RWPE1 (cell line): ENCODE measurements around the gene ECHDC1.

Experiments used
- CTCF ChIA-PET: fragments of 350-600 bp; sonication (Branson Sonifier 250); formaldehyde crosslinking; extraction: SDS; loops from one replicate; lab custom pipeline; 2021; lab: Yijun Ruan, JAX
- POLR2A ChIA-PET: fragments of 400-600 bp; formaldehyde crosslinking; extraction: SDS; loops from one replicate; lab custom pipeline; 2020; ENCODE audit warnings: antibody characterized with exemption; ENCODE audit not compliant: low non-redundant PET; lab: Yijun Ruan, JAX
- DNase-seq: peaks from one replicate; pipeline ENCODE4 v3.0.0; 2012; ENCODE audit warnings: low spot score
- H3K27ac ChIP-seq: fragments of 450-650 bp; 2 replicates; pipeline ENCODE4 v1.5.1; 2017
- CTCF ChIP-seq: fragments of 450-650 bp; conservative IDR thresholded peaks from 2 replicates; pipeline ENCODE4 v1.5.1; 2017; ENCODE audit warnings: low read depth, mild to moderate bottlenecking

The ECHDC1 gene

GRCh38 chr6:127383988-127384387, 40.6 kb upstream of the ECHDC1 start:
- POLR2A ChIA-PET: no interaction called here
- CTCF ChIA-PET: interaction anchor here (0.9 kb wide), 1 partner anchor 9 kb away, joined by 3 read pairs; no protein-coding TSS in a partner anchor
- no peak for TF ChIP-seq CTCF
- no peak for DNase-seq
- H3K27ac ChIP-seq: no peak overlapping the region

GRCh38 chr6:127382413-127382812, 39.0 kb upstream of the ECHDC1 start:
- ChIA-PET CTCF (no interaction called here), POLR2A (no interaction called here)
- no peak for TF ChIP-seq CTCF

GRCh38 chr6:127381384-127381783, 38.0 kb upstream of the ECHDC1 start:
- ChIA-PET POLR2A (no interaction called here), CTCF (no interaction called here)
- TF ChIP-seq CTCF: no peak
- no peak overlapping the region for H3K27ac ChIP-seq
- no peak for DNase-seq

More at GRCh38 chr6:127382413-127382812, 39.0 kb upstream of the ECHDC1 start:
- DNase-seq: no peak
- H3K27ac ChIP-seq: no peak overlapping the region

GRCh38 chr6:127376685-127377084, 33.3 kb upstream of the ECHDC1 start:
- CTCF ChIA-PET: no interaction called here
- DNase-seq: no peak
- TF ChIP-seq CTCF: no peak
- POLR2A ChIA-PET: no interaction called here
- H3K27ac ChIP-seq: no peak overlapping the region

- no peak overlapping the region for H3K27ac ChIP-seq
- TF ChIP-seq CTCF: no peak
- no peak for DNase-seq
- ChIA-PET CTCF (no interaction called here), POLR2A (interaction anchor here (0.6 kb wide), 1 partner anchor 25 kb away, joined by 3 read pairs; no protein-coding TSS in a partner anchor)
These were observed 23.6 kb upstream of the ECHDC1 start for GRCh38 chr6:127367023-127367375.

GRCh38 chr6:127366282-127367022, 23.0 kb upstream of the ECHDC1 start:
- H3K27ac ChIP-seq: peak overlapping the region; percentile 88
- TF ChIP-seq CTCF: no peak
- DNase-seq: peak; percentile 98
- CTCF ChIA-PET: interaction anchor here (0.5 kb wide), 1 partner anchor 25 kb away, joined by 4 read pairs; no protein-coding TSS in a partner anchor
- POLR2A ChIA-PET: no interaction called here
